ENCODE results near the gene ZNF341. TPM values are rescaled to one million over a fixed set of nuclear protein-coding genes. Genes with fewer than 3 reads are reported as not detected.

ZNF341 gene
- total and polyA plus RNA-seq, 2 experiments from 2014 or later: 4.3 to 6.1 TPM

GRCh38 chr20:33810259-33810658 is 78.5 kb downstream of the ZNF341 start (continued):
- TF ChIP-seq, protein P1, sequence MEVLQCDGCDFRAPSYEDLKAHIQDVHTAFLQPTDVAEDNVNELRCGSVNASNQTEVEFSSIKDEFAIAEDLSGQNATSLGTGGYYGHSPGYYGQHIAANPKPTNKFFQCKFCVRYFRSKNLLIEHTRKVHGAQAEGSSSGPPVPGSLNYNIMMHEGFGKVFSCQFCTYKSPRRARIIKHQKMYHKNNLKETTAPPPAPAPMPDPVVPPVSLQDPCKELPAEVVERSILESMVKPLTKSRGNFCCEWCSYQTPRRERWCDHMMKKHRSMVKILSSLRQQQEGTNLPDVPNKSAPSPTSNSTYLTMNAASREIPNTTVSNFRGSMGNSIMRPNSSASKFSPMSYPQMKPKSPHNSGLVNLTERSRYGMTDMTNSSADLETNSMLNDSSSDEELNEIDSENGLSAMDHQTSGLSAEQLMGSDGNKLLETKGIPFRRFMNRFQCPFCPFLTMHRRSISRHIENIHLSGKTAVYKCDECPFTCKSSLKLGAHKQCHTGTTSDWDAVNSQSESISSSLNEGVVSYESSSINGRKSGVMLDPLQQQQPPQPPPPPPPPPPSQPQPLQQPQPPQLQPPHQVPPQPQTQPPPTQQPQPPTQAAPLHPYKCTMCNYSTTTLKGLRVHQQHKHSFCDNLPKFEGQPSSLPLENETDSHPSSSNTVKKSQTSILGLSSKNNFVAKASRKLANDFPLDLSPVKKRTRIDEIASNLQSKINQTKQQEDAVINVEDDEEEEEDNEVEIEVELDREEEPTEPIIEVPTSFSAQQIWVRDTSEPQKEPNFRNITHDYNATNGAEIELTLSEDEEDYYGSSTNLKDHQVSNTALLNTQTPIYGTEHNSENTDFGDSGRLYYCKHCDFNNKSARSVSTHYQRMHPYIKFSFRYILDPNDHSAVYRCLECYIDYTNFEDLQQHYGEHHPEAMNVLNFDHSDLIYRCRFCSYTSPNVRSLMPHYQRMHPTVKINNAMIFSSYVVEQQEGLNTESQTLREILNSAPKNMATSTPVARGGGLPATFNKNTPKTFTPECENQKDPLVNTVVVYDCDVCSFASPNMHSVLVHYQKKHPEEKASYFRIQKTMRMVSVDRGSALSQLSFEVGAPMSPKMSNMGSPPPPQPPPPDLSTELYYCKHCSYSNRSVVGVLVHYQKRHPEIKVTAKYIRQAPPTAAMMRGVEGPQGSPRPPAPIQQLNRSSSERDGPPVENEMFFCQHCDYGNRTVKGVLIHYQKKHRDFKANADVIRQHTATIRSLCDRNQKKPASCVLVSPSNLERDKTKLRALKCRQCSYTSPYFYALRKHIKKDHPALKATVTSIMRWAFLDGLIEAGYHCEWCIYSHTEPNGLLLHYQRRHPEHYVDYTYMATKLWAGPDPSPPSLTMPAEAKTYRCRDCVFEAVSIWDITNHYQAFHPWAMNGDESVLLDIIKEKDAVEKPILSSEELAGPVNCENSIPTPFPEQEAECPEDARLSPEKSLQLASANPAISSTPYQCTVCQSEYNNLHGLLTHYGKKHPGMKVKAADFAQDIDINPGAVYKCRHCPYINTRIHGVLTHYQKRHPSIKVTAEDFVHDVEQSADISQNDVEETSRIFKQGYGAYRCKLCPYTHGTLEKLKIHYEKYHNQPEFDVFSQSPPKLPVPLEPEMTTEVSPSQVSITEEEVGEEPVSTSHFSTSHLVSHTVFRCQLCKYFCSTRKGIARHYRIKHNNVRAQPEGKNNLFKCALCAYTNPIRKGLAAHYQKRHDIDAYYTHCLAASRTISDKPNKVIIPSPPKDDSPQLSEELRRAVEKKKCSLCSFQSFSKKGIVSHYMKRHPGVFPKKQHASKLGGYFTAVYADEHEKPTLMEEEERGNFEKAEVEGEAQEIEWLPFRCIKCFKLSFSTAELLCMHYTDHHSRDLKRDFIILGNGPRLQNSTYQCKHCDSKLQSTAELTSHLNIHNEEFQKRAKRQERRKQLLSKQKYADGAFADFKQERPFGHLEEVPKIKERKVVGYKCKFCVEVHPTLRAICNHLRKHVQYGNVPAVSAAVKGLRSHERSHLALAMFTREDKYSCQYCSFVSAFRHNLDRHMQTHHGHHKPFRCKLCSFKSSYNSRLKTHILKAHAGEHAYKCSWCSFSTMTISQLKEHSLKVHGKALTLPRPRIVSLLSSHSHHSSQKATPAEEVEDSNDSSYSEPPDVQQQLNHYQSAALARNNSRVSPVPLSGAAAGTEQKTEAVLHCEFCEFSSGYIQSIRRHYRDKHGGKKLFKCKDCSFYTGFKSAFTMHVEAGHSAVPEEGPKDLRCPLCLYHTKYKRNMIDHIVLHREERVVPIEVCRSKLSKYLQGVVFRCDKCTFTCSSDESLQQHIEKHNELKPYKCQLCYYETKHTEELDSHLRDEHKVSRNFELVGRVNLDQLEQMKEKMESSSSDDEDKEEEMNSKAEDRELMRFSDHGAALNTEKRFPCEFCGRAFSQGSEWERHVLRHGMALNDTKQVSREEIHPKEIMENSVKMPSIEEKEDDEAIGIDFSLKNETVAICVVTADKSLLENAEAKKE (CRISPR knock-in tag; IDR thresholded peaks at IDR 0.05): no peak
- TF ChIP-seq EZH2phosphoT487 (IDR thresholded peaks at IDR 0.05; ENCODE audit: unreplicated experiment) (no peak), POLR2AphosphoS5 (IDR thresholded peaks at IDR 0.05; ENCODE audit: low read depth) (no peak)

- H3K4me3 Mint-ChIP-seq: peak within 1 kb of the TSS; percentile 90
- H3K27me3 Mint-ChIP-seq (ENCODE audit: insufficient read depth, low read depth, poor library complexity): peaks cover 4% of the 10 kb centered on the region
- peak; percentile 99 for DNase-seq (ENCODE audit: low spot score)
- Histone ChIP-seq H3K4me3 (peak within 1 kb of the TSS; percentile 98), H2AFZ (peak within 1 kb of the TSS; percentile 88), H3K9me2 (ENCODE audit: insufficient read depth) (no peaks in the 10 kb centered on the region), H3K4me2 (peak within 1 kb of the TSS; percentile 100), H3K36me3 (ENCODE audit: insufficient read depth) (no peaks in the 10 kb centered on the region), H3F3A (replicated peaks; ENCODE audit: low read depth) (no peaks in the 10 kb centered on the region), H3K4me1 (ENCODE audit: insufficient read depth) (peaks cover 14% of the 10 kb centered on the region), H3K79me2 (replicated peaks; ENCODE audit: insufficient read depth) (peaks cover 48% of the 10 kb centered on the region), H3K27ac (ENCODE audit: low read depth) (peak within 1 kb of the TSS; percentile 83), H3K27me3 (ENCODE audit: insufficient read depth) (no peaks in the 10 kb centered on the region), H4K20me1 (replicated peaks; ENCODE audit: insufficient read depth) (peaks cover 28% of the 10 kb centered on the region)
- ATAC-seq: peak; percentile 96
- H3K27ac Mint-ChIP-seq: peak within 1 kb of the TSS; percentile 87
- H3K9me3 Mint-ChIP-seq: no peaks in the 10 kb centered on the region
- peaks cover 24% of the 10 kb centered on the region for H3K4me1 Mint-ChIP-seq
- peaks cover 3% of the 10 kb centered on the region; the same call in 1 of the 3 replicates for H3K36me3 Mint-ChIP-seq (ENCODE audit: low read depth)
- TF ChIP-seq JUNB (IDR thresholded peaks at IDR 0.05; ENCODE audit: unreplicated experiment) (no peak), NANOG (IDR thresholded peaks at IDR 0.05; ENCODE audit: borderline replicate concordance) (no peak), POLR2AphosphoS5 (IDR thresholded peaks at IDR 0.05; ENCODE audit: low read depth) (peak; percentile 45; the same call in 1 of the 2 replicates), CREB1 (CRISPR knock-in tag; IDR thresholded peaks at IDR 0.05; ENCODE audit: low read depth) (peak; percentile 99), ZNF114 (CRISPR knock-in tag; IDR thresholded peaks at IDR 0.05) (0 out of 2 replicates have a peak, but pooled peaks have one; percentile 46)
- TF ChIP-seq, protein P1 (CRISPR knock-in tag; IDR thresholded peaks at IDR 0.05): no peak
These were observed 79.3 kb downstream of the ZNF341 start, which contains the start of gene CHMP4B for GRCh38 chr20:33810885-33811775. TSS of gene CHMP4B (plus strand) at chr20:33811348. CDS start at chr20:33811469, 121 bp downstream.

Measured in GM23338 (cell line).